HG02763 (cell line): Measurements from ENCODE around the gene ADPRM.

ENCODE experiments used
- ATAC-seq: cut with Tn5 transposase; IDR thresholded peaks from one replicate; pipeline ENCODE4 v1.9.1; 2021; ENCODE audit warnings: mild to moderate bottlenecking, moderate library complexity; ENCODE audit not compliant: unreplicated experiment

ADPRM gene

GRCh38 chr17:10738521-10739258 is 41.3 kb downstream of the ADPRM start:
- ATAC-seq = no peak

- ATAC-seq = no peak
These were observed 42.0 kb downstream of the ADPRM start for GRCh38 chr17:10739386-10739785.

GRCh38 chr17:10741416-10742135 is 44.2 kb downstream of the ADPRM start:
- no peak for ATAC-seq

GRCh38 chr17:10742431-10742830 is 45.0 kb downstream of the ADPRM start:
- no peak for ATAC-seq

- no peak for ATAC-seq
These were observed 46.1 kb downstream of the ADPRM start for GRCh38 chr17:10743316-10744009.

GRCh38 chr17:10744501-10745000 is 47.2 kb downstream of the ADPRM start:
- ATAC-seq = no peak

GRCh38 chr17:10745231-10745630 is 47.8 kb downstream of the ADPRM start:
- ATAC-seq = no peak

GRCh38 chr17:10748531-10749181 is 51.3 kb downstream of the ADPRM start:
- ATAC-seq = no peak

- ATAC-seq = no peak
These were observed 52.8 kb downstream of the ADPRM start for GRCh38 chr17:10750210-10750609.

GRCh38 chr17:10751563-10751962 is 54.2 kb downstream of the ADPRM start:
- ATAC-seq = no peak

GRCh38 chr17:10752696-10753095 is 55.3 kb downstream of the ADPRM start:
- ATAC-seq = no peak

- no peak for ATAC-seq
These were observed 56.7 kb downstream of the ADPRM start for GRCh38 chr17:10754109-10754508.

- ATAC-seq = no peak
These were observed 57.6 kb downstream of the ADPRM start for GRCh38 chr17:10754861-10755591.

GRCh38 chr17:10755592-10756127 is 58.3 kb downstream of the ADPRM start:
- ATAC-seq = no peak

GRCh38 chr17:10756185-10756584 is 58.8 kb downstream of the ADPRM start:
- no peak for ATAC-seq

GRCh38 chr17:10756619-10757018 is 59.2 kb downstream of the ADPRM start:
- no peak for ATAC-seq

- no peak for ATAC-seq
These were observed 59.7 kb downstream of the ADPRM start for GRCh38 chr17:10757067-10757466.

- ATAC-seq = no peak
These were observed 60.3 kb downstream of the ADPRM start for GRCh38 chr17:10757647-10758046.

- ATAC-seq = no peak
These were observed 60.7 kb downstream of the ADPRM start for GRCh38 chr17:10758062-10758461.
